ENCODE measurements around the gene ACVR1. TPM values are rescaled to one million over a fixed set of nuclear protein-coding genes. Genes with fewer than 3 reads are reported as not detected.

The ACVR1 gene
- total and polyA plus RNA-seq, 2 experiments from 2014 or later: 8.9 to 21.5 TPM

DNA sequence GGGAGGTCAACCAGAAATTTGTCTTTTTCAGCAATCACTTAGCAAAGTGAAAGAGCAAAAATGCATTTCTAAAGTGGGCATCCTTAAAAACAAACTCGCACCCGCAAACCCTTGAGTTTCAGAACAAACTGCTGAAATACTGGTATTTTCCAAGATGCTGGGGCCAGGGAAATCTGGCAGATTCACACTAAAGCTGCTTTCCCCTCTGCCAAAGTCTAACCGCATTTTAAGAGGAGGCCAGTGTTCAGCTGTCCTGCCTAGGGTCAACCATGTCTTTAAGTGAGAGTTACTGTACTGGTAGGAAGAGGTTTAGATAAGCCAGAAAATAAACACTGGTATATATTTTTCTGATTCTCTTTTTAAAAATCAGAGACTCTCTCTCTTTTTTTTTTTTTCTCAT lies 55.9 kb downstream of the ACVR1 start (continued):
- TF ChIP-seq, protein P1, sequence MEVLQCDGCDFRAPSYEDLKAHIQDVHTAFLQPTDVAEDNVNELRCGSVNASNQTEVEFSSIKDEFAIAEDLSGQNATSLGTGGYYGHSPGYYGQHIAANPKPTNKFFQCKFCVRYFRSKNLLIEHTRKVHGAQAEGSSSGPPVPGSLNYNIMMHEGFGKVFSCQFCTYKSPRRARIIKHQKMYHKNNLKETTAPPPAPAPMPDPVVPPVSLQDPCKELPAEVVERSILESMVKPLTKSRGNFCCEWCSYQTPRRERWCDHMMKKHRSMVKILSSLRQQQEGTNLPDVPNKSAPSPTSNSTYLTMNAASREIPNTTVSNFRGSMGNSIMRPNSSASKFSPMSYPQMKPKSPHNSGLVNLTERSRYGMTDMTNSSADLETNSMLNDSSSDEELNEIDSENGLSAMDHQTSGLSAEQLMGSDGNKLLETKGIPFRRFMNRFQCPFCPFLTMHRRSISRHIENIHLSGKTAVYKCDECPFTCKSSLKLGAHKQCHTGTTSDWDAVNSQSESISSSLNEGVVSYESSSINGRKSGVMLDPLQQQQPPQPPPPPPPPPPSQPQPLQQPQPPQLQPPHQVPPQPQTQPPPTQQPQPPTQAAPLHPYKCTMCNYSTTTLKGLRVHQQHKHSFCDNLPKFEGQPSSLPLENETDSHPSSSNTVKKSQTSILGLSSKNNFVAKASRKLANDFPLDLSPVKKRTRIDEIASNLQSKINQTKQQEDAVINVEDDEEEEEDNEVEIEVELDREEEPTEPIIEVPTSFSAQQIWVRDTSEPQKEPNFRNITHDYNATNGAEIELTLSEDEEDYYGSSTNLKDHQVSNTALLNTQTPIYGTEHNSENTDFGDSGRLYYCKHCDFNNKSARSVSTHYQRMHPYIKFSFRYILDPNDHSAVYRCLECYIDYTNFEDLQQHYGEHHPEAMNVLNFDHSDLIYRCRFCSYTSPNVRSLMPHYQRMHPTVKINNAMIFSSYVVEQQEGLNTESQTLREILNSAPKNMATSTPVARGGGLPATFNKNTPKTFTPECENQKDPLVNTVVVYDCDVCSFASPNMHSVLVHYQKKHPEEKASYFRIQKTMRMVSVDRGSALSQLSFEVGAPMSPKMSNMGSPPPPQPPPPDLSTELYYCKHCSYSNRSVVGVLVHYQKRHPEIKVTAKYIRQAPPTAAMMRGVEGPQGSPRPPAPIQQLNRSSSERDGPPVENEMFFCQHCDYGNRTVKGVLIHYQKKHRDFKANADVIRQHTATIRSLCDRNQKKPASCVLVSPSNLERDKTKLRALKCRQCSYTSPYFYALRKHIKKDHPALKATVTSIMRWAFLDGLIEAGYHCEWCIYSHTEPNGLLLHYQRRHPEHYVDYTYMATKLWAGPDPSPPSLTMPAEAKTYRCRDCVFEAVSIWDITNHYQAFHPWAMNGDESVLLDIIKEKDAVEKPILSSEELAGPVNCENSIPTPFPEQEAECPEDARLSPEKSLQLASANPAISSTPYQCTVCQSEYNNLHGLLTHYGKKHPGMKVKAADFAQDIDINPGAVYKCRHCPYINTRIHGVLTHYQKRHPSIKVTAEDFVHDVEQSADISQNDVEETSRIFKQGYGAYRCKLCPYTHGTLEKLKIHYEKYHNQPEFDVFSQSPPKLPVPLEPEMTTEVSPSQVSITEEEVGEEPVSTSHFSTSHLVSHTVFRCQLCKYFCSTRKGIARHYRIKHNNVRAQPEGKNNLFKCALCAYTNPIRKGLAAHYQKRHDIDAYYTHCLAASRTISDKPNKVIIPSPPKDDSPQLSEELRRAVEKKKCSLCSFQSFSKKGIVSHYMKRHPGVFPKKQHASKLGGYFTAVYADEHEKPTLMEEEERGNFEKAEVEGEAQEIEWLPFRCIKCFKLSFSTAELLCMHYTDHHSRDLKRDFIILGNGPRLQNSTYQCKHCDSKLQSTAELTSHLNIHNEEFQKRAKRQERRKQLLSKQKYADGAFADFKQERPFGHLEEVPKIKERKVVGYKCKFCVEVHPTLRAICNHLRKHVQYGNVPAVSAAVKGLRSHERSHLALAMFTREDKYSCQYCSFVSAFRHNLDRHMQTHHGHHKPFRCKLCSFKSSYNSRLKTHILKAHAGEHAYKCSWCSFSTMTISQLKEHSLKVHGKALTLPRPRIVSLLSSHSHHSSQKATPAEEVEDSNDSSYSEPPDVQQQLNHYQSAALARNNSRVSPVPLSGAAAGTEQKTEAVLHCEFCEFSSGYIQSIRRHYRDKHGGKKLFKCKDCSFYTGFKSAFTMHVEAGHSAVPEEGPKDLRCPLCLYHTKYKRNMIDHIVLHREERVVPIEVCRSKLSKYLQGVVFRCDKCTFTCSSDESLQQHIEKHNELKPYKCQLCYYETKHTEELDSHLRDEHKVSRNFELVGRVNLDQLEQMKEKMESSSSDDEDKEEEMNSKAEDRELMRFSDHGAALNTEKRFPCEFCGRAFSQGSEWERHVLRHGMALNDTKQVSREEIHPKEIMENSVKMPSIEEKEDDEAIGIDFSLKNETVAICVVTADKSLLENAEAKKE (CRISPR knock-in tag; IDR thresholded peaks at IDR 0.05): no peak
- TF ChIP-seq EZH2phosphoT487 (IDR thresholded peaks at IDR 0.05; ENCODE audit: unreplicated experiment) (no peak), ZNF331 (CRISPR knock-in tag; IDR thresholded peaks at IDR 0.05; ENCODE audit: low read depth) (no peak), STAT1 (IDR thresholded peaks at IDR 0.05; ENCODE audit: unreplicated experiment) (no peak), ETS1 (IDR thresholded peaks at IDR 0.05) (no peak), REST (IDR thresholded peaks at IDR 0.05; ENCODE audit: unreplicated experiment) (no peak), ZNF114 (CRISPR knock-in tag; IDR thresholded peaks at IDR 0.05) (no peak)

Measured in GM23338 (cell line).